GM21723 (cell line): ENCODE results near the gene FUBP1.
A peak's percentile ranks its signal among the peaks of the same experiment; 100 is the strongest.
"Not testable (repeated sequence)": the region's sequence is repeated elsewhere in the genome, so short reads cannot be mapped to it uniquely, and the experiment has no call there.

ENCODE experiments used
- ATAC-seq: cut with Tn5 transposase; IDR thresholded peaks from one replicate; pipeline ENCODE4 v1.9.1; 2021; ENCODE audit warnings: mild to moderate bottlenecking, moderate library complexity; ENCODE audit not compliant: unreplicated experiment

FUBP1 gene

DNA sequence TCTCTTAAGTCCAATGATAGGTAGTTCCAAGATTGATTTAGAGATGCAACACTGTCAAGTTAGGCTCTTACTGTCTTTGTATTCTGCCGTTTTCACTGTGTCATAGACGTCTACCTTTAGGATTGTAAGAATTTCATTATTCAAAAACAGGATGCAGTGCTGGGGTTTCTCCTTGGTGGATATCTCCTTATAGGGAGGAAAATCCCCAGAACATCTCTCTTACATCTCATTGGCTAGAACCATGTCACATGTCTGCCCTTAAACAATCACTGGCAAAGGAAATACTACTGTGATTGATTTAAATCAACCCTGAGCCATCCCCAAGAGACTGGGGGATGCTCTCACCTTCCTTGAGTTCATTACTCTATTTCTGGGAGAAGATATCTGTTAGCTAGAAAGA lies 10.9 kb upstream of the FUBP1 start:
- no peak for ATAC-seq

DNA sequence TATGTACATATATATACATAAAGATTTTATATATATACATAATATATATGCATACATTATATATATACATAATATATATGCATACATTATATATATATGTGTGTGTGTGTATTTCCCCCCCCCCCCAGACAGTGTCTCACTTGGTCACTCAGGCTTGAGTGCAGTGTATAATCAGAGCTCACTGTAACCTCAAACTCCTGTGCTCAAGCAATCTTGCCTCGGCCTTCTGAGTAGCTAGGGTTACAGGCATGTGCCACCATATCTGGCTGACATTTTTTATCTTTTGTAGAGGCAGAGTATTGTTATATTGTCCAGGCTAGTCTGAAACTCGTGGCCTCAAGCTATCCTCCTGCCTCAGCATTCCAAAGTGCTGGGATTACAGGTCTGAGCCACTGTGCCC lies 9.0 kb upstream of the FUBP1 start:
- ATAC-seq = no peak

DNA sequence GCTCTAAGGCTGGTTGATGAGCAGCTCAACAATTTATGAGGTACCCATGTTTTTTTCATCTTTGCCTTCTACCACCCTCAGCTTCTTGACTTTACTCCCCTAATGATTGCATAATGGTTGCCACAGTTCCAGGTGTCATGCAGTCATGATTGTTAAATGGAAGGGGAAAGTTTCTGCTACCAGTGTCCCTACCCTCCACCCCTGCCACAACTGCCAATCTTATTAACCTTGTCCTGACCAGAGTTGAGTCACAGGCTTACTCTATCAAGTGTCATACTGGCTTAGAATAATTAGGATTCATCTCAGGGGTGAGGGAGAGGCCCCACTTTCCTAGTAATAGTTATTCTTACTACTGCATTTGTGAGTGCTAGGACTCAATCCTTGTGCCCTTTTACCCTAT lies 7.9 kb upstream of the FUBP1 start:
- ATAC-seq = no peak

DNA sequence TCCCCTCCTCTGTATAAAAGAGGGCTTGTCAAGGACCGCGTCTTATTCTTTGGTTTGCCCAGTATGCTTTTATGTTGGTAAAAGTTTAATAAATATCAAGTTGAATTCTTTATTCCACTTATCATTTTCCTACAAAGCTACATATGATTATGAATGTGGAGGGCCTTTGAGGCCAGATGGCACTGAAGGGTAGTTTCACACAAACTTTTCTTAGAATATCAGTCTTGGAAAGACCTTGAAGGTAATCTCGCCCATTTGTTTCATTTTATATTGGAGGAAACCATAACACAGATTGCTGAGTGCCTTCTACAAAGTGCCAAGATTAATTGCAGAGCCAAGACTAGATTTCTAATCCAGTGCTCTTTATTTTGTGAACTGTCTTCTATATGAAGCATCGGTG lies 5.8 kb upstream of the FUBP1 start:
- no peak for ATAC-seq

DNA sequence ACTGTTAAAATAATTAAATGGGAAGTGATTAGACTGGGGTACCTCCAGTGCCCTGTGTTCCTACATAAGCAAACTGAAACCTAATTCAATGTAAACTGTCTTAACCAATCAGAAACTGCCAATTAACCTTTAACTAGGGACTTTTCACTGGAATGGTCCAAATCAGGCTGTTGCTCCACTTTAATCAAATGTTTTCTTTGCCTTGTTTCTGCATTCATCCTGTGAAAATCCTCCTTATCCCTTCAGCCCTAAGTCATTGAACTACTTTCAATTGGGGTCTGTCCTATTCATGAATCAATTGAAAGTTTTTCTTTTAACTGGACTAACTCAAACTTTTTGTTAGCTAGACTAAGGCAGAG lies 5.1 kb upstream of the FUBP1 start:
- ATAC-seq = no peak

DNA sequence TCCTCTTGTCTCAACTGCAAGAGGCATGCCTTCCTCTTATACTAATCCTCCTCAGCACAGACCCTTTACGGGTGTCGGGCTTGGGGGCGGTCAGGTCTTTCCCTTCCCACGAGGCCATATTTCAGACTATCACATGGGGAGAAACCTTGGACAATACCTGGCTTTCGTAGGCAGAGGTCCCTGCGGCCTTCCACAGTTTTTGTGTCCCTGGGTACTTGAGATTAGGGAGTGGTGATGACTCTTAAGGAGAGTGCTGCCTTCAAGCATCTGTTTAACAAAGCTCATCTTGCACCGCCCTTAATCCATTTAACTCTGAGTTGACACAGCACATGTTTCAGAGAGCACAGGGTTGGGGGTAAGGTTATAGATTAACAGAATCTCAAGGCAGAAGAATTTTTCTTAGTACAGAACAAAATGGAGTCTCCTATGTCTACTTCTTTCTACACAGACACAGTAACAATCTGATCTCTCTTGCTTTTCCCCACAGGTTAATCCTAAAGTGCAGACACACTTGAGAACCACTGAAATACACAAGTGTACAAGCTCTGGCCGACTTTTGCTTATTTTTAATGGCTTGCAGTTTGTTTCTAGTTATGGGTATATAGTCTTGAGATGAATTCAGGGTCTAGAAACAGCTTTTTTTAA lies 4.6 kb upstream of the FUBP1 start:
- ATAC-seq = not testable (repeated sequence)

DNA sequence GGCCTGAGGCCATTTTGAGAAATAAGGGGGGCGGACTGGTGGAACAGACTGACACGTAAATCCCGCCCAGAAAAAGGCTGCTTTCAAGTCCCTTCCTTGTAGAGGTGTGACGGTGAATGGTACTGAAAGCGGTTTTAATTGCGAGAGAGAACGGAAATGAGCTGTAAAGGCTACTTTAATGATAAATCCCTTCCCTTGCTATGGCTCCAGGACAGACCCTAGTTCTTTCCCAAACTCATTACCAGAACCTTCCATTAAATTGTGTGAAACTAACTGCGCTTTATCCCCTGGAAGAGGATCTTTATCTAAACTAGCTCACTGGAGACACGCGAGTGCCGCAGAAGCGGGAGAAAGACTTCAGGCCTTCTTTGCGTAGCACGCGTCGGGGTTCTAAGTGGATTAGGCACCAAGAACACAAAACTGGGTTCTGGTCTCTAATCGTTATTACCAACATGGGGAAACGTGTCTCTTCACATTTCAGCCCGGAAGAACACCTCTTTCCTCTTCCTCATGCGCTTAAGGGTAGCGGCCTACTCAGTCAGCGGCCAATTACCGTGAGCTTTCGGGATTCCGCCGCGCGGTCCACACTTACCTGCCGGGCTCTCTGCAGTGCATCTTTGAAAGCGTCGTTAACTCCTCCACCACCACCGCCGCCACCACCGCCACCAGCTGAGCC lies 441 bp downstream of the FUBP1 start:
- peak; percentile 70 for ATAC-seq

DNA sequence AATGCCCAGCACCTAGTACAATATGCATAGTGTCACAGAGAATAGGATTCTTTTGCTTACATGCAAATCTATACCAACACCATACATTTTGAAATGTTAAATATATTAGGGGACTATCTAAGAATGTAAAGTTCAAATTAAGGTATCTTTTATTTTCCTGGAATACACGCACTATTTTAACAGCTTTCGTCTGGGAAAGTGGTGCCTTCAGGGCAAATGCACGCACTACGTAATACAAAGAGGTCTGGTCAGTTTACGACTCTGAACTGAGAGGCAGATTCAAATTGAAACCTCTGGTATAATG lies 931 bp downstream of the FUBP1 start:
- peak; percentile 0 for ATAC-seq

DNA sequence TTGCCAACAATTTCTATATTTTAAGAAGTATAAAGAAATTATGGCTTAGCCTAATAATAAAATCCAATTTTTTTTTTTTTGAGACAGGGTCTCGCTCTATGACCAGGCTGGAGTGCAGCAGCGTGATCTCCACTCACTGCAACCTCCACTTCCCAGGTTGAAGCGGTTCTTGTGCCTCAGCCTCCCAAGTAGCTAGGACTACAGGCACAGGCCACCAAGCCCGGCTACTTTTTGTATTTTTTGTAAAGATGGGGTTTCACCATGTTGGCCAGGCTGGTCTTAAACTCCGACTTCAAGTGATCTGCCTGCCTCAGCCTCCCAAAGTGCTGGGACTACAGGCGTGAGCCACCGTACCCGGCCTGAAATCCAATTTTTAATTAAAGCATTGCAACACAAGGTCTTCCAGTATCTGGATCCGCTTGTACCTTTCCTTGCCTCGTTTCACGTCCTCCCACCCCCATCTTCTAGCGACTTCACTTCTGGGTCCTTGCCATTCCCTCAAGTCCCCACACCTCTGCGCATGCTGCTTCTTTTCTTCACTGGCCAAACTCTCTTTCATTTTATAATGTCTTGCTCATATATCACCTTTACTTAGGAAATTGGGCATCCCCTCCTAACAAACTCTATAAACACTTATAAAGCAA lies 2.3 kb downstream of the FUBP1 start:
- ATAC-seq = no peak

DNA sequence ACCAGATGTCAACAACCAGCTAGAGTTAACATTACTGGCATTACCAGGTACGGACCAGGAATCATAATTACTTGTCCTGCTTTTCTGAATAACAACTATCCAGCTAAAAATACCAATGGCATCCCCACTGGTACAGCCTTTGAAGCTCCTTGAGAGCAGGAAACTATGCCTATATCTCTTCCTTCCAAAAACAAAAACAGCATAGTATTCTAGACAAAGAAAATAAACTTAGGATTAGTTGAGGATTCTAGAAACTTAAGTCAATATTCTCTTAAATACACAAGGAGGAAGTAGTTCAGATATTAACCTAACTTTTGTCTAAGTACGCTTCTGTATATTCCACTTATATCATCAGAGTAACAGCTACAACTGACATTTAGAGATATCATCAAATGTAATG lies 3.0 kb downstream of the FUBP1 start:
- no peak for ATAC-seq

DNA sequence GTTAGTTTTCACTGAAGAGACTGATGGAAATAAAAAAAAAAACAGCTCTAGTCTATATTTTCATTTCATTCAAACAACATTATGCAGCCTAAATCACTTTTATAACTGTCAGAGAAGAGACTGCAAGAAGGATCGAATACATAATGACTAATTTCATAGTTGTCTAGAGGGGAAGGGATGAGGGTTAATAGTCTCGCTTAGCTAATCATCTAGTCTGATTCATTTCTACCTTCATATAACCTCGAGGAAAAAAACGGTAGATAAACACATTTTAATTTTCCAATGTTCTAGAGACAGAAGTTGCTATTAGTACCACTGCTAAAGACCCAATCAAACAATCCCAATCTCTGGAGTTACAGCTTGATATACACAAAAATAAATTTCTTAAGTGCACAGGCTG lies 3.5 kb downstream of the FUBP1 start:
- no peak for ATAC-seq

DNA sequence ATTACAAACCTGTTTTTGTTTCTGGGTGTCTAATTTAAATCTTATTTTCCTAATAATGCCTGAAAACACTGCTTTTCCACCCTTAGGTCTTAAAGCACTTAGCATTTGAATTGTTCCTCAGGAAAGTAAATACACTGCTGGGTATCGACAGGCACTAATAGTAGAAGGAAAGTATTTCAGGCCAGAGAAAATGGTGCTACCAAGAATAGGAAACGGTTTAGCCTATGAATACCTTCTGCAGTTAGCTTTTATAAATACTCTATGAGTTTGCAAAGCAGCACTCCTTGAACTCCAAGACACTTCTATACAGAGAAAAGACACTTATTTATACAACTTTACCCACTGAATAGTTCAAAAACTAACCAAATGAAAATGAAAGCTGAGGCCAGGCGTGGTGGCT lies 6.8 kb downstream of the FUBP1 start:
- ATAC-seq = no peak

DNA sequence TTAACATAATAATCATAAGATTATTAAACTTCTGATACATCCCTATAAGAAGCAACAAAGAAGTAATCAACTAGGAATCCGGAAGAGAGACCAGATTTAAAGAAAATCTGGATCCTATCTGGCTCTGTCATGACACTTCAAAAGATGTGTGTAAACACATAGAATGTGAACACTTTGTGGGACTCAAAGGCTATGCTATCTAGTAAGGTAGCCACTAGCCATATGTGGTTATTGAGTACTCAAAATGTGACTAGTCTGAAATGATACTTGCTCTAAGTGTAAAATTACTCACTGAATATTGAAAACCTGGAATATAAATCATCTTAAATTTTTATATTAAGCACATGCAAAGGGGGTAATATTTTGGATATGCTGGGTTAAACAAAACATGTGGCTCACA lies 8.7 kb downstream of the FUBP1 start:
- ATAC-seq = no peak

DNA sequence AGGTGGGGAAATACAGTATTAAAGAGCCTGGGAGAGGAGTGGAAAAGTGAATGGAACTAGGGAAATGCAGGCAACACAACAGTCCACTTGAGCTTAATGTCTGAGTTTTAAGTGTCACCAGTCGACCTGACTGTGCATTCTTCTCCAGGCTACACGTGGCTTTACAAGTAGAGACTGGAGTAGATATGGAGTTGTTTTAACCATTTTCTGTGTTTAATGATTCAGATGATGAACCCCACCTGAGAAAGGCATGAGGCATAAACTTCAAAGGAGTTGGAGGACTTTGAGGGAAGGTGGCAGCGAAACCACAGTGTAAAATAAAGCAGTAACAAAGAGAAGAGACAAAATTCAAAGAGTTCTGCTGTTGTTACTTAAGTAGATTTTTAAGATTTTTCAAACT lies 12.6 kb downstream of the FUBP1 start:
- ATAC-seq = no peak

DNA sequence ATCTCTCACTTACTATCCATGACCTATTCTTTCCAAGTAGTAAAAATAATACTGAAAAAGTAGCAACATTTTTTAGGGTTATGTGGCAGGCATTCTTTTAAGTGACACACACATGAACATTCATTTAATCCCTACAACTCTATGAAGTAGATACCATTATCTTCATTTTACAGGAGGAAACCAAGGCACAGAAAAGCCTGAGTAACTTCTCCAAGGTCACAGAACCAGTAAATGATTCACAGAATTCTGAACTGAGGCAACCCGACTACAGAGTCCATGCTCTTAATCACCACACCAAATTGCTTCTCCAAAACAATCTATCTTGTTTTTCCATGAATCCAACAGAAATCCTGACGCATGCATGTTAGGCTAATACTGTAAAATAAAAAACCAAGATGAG lies 17.5 kb downstream of the FUBP1 start:
- ATAC-seq = no peak

DNA sequence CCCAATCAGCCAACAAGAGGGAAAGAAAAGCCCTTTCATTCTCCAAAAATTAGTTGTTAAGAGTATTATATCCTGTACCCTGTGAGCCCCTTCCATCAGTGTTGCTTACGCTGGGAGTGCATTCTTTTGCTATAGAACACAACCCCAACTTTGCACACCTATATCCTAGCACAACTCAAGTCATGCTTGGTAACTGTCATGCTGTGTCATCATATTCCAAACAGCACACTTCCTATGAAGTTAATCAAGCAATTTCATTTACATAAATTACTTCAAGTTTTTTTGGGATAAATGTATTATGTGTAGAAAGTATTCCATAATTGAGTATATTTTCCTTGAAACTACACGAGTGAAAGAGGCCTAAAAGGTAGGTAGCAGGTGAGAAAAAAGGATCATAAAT lies 20.0 kb downstream of the FUBP1 start:
- ATAC-seq = no peak

DNA sequence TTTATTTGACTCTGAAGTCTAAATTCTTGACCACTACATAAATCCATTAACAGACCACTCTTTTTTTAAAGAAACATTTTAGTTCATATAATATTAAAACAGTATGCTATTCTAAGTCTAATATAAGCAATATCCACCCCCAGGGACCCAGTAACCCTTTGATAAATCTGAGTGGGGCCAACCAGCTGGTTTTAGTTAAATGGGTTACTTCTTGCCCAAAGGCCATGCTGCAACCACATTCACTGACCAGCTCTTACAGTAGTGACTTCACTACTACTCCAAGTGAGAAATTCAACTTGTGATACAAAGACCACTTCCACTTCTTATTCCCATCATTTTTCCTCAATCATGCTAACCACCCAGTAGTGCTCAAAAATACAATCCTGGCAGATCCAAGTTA lies 20.5 kb downstream of the FUBP1 start:
- no peak for ATAC-seq

DNA sequence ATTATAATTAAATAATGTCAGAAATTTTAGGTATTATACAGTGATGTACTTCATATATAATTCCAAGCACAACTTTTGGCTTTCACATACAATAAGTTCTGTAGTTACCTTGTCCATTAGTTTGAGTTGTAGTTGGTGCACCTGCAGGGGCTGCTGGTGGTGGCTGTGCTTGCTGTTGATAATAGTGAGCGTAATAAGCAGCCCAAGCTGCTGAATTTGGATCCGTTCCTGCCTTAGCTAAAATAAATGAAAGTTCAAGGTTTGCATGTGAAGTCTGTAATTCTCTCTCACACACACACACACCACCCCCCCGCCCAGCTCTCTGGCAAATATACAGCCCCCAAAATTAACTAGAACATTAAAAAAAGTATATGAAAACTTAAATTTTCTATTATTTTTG lies 22.4 kb downstream of the FUBP1 start:
- no peak for ATAC-seq

DNA sequence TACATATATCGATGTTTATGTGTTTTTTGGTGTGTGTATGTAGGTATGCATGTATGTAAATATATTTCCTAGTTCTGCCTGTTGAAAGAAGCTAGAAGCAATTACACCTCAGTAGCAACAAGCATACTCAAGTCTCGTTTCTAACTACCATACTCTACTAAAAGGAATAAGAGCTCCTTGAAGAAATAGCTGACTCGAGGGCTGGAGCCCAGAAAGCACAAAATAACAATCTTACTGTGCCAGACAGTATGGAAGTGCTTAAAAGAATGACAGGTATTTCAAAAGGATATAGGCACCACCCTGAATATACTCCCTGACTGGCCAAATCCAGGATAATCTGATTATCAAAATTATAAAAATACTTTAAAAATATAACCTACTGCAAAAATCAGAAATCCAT lies 23.2 kb downstream of the FUBP1 start:
- no peak for ATAC-seq

DNA sequence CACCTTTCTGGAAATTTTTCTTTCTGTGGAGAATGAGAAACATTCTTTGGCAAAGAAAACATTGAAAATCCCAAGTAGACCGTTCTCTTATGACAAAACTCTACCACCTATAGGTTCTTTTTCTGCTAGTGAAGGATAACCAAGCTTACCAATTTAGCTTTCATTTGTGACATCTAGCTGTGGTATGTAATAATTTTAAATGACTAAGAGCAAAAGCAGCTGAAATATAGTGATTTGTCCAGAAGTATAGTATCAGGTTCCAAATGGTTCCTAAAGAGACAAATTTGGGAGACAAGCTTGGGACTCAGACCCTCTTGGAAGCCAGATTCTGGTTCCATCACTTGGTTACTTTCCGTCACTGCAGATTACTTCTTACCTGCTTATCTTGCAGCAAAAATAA lies 24.4 kb downstream of the FUBP1 start:
- no peak for ATAC-seq

DNA sequence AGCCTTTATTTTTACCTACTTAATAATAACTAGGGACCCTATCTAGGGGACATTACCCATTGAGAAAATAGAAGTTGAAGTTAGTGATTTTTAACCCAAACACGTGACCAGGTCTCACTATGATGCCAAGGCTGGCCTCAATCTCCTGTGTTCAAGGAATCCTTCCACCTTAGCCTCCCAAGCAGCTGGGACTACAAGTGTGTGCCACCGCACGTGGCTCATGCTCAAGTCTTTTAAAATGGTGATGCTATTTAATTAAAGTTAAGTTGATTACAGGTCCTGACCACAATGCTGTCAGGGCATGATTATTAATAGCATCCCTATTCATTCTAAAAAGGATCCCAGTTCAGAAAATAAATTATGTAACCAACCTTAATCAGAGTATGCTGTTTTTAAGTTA lies 25.0 kb downstream of the FUBP1 start:
- ATAC-seq = no peak

DNA sequence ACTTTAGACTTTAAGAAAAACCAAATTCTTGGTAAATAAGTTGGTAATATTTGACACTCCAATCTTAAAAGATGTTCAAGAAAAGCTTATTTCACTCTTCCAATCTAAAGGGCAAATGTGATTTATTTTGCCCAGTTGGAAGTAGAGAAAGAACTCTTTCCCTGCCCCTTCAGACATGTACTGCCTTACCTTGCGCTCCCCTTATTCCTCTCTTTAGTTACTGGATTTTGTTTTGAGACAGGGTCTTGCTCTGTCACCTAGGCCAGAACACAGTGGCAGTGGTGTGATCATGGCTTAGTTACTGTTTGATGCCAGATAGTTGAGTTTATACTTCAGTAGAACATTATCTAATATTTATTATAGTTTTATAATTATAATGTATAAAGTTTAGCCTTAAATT lies 27.5 kb downstream of the FUBP1 start:
- ATAC-seq = no peak

DNA sequence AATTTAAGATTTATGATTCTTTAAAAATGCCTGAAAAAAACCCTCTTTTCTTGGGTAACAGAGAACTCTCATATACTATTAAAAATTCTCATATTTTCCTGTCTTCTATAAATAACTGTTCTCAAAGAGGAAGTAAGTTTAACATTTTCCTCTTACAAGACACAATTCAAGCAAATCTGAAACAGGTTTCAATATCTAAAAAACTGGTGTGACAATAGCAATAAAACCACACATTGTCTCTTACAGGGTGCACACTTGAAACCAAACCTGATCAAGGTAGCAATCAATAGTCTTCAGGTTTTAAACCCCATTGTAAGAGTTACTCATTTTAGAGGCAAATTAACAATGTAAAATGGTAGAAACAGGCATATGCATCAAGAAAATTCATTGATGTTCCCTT lies 28.0 kb downstream of the FUBP1 start:
- peak; percentile 72 for ATAC-seq
